HG03457 (cell line): ENCODE data around the gene SIPA1L3.

Source experiments
- ATAC-seq: cut with Tn5 transposase; IDR thresholded peaks from one replicate; pipeline ENCODE4 v1.9.1; 2021; ENCODE audit warnings: moderate number of reproducible peaks; ENCODE audit not compliant: unreplicated experiment

Gene SIPA1L3

DNA sequence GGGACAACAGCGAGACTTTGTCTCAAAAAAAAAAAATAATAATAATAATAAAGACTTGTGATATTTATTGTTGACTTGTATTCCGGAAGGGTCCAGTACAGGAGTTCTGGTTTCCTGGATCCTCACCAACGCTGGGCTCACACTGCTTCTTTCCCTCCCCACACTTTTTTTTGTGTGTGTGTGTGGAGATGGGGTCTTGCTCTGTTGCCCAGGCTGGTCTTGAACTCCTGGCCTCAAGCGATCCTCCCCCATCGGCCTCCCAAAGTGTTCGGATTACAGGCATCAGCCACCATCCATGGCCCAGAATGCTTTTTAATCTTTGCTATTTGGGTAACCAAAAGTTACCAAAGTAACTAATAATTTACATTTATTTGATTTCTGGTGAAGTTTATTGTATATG lies 39.1 kb downstream of the SIPA1L3 start:
- no peak for ATAC-seq

DNA sequence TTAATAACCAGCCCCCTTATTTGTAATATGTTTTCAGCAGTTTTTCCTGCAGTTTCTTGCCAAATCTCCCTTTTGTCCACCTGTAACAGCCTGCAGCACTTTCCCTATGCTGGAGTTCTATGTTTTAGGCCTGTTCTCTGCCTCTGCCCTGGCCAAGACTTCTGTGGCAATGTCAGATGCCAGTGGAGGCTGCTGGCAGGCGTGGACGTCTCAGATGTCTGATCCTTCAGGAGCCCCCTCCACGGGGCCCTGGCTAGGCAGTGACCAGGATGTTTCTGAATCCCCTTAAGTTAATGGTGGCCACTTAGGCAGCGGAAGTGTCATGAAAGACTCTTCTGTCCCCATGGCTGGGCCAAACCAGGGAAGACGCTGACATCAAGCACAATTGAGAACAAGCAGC lies 40.8 kb downstream of the SIPA1L3 start:
- no peak for ATAC-seq

DNA sequence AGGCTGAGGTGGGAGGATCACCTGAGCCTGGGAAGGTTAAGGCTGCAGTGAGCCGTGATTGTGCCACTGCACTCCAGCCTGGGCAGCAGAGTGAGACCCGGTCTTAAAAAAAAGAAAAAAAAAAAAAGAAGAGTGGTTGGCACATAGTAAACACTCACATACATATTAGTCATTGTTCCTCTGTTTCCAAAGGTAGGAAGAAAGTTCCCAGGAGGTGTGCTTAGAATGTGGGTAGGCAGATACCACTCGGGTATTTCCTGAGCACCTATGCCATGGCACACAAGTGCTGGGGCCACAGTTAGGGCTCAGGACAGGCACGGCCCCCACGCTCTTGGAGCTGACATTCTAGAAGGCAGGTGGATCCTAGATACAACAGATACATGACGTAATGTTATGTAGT lies 41.4 kb downstream of the SIPA1L3 start:
- no peak for ATAC-seq

DNA sequence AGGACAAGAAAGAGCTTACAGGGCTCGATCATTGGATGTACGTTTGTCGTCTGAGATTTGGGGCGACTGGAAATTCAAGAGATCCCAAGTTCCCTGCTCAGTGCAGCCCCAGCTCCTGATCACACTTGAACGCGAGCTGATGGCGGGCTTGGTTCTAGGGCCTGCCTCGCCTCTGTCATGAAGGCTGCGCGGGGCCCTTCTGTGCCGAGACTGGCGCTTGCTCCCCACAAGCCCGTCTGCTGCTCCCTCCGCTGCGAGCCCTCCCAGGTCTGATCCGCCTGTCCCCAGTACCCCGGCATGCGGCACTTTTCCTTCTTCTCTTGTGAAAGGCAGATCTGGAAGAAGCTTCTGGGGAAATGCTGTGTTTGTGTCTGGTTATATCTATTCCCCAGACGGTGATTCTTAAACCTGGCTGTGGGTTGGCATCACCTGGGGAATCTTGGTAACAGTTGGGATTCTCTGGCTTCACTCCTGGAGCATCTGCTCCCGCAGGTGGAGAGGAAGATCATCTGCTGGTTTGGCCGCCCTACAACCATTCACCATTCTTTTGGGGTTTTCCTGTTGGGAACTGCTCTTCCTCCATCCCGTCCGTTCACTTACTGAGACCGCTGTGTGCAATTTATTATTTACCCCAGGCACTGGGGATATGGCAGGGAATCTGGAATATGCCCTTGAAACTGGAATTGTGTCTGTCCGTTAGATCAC lies 43.6 kb downstream of the SIPA1L3 start:
- ATAC-seq: no peak

DNA sequence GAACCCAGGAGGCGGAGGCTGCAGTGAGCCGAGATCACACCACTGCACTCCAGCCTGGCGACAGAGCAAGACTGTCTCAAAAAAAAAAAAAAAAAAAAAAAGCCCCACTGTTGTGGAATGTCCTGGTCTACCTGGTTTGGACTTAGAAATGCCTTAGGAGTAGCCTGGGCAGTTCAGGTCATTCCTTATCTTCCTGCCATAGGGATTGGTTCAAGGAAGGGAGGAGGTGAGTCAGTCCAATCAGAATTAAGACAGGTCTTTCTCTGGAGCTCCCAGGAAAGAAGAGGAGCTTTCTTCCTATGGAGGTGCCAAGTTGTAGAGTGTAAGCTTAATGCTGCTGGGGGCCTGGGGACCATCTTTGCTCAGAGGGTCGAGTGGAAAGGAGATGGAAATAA lies 44.8 kb downstream of the SIPA1L3 start:
- no peak for ATAC-seq

DNA sequence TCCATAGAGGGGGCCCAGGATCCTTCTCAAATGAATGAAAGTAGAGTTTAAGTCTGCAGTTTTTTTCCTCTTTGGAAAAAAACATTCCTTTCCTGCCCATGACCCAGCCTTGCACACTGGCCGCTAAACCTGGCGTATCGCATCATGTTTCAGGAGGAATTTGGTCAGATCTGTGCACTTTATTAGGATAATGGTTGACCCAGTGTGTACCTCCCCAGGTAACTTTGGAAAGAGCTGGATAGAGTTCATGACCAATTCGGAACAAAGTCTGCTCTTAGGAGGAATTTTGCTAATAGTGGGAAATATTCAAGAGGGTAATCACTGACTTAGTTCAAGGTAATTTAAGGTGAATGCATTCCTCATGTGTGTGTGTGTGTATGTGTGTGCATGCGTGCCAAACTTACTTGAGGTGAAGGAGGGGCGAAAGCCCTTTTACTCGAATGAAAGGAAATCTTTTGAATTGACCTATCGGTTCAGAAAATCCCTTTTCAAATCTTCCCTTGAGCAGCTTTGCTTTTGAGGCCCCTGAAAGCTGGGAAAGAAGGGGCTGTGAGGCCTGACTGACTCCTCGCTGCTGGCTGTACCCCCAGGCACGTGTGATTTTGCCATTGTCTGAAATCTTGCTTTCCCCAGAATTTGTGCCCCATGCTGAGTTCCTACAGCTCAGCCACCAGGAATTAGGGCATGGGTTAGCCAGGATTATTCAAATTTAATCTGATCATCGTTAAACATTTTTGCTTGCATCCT lies 46.3 kb downstream of the SIPA1L3 start:
- ATAC-seq: no peak

DNA sequence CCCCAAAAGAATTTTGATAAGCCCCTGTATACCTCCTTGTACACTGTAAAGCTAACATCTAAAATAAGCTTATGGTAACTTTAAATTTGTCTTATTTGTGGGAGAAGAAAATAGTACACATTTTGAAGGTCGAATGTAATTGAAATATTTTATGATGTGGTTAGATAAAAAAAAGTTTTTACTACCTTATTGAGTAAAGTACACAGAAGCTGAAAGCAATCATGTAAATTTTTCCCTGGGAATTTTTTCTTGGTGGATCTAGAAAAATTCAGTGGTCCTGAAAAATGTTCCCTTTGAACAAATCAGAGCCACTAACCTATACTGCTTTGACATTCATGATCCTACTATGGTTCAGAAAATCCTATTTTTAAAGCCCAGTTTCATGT lies 46.9 kb downstream of the SIPA1L3 start:
- ATAC-seq: no peak

DNA sequence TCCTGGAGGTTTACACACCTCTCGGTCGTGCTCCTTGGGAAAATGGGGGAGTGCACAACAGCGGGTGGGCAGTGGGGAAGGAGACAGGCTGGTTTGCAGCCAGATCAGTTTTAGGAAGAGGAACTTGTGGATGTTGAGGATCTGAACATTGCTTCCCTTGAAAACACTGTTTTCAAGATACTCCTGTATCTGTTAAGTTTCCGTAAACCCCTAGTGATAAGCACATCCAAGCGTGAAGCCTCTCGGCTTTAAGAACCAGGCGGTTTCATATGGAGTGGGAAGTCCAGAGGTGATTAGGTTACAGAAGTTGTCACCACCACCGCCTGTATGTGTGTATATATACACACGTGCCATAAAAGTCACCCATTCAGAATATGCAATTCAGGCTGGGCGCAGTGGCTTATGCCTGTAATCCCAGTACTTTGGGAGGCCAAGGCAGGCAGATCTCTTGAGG lies 47.4 kb downstream of the SIPA1L3 start:
- ATAC-seq: no peak

DNA sequence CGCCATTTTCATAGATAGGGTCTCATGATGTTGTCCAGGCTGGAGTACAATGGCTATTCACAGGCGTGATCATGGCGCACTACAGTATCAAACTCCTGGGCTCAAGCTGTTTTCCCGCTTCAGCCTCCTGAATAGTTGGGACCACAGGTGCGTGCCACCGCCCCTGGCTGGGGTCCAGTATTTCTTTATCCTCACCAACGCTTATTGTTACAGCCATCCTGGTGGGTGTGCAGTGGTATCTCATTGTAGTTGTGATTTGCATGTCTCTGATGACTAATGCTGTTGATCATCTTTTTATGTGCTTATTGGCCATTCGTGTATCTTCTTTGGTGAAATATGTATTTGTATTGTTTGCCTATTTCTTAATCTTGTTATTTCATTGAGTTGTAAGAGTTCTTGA lies 49.0 kb downstream of the SIPA1L3 start:
- ATAC-seq: no peak

DNA sequence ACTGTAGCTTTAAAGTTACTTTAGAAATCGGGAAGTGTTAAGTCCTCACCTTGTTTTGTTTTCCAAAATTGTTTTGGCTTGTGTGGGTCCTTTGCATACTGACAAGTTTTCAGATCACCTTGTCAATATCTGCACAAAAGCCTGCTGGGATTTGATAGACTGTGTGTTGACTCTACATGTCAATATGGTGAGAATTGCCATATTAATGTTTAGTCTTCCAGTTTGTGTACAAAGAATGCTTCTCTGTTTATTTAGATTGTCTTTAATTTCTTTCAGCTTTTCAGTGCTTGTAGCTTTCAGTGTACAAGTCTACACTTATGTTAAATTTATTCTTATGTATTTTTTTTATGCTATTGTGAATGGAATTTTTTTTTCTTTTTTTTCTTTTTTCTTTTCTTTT lies 50.2 kb downstream of the SIPA1L3 start:
- no peak for ATAC-seq

DNA sequence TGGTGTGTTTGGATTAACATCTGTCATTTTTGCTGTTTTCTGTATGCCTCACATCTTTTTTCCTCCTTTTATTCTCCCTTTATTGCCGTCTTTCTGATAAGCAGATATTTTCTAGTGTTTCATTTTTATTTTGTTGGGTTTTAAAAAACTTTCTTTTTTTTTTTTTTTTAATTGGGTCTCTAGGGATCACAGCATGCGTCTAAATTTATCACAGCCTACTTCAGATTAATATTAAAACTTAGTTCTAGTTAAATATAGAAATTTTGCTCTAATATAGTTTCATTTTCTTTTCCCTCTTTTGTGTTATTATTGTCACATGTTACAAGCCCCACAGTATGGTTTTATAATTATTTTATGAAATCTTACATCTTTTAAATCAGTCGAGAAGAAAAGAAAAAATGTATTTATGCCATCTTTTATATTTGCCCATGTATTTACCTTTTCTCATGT lies 52.7 kb downstream of the SIPA1L3 start:
- no peak for ATAC-seq

DNA sequence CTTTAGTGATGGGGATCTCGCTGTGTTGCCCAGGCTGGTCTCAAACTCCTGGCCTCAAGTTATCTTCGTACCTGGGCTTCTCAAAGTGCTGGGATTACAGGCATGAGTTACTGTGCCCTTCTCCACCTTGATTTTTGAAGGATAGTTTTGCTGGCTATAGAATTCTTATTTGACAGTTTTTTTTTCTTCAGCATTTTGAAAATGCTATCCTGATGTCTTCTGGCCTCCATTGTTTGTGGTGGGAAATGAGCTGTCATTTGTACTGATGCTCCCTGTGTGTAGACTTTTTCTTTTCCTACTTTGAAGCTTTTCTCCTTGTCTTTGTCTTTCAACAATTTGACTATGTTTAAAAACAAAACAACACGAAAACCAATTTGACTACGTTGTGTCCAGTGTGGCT lies 54.2 kb downstream of the SIPA1L3 start:
- ATAC-seq: no peak

DNA sequence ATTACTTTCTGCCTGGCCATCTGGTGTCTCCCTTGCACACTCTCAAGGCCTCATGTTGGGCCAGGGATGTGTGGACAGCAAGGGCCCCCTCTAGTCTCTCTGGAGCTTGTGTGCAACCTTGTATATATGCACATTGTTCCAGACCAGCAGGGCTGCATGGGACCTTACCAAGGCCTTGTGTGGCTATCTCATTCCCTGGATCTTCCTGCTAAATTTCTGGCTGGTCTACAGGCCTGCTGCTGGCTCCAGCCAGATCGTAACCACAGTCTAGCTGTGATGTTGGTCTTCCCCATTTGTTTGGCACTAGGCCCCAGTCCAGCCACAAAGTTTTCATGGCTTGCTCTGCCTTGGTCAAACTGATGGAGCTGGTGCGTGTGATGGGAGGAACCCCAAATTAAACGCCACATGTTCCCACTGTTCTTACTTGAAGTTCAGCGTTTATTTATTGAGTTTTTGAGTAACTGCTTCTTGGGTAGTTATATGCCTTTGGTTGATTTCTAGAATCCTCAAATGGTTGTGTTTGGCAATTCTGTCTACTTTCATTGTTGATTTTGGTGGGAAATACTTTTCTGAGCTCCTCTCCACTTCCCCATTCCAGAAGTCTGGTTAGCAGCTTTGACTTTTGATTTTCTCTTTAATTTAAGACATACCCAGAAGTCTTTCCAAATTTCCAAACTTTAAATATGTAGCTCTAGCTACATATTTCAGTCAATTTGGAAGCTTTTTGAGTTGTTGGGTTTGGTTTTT lies 56.4 kb downstream of the SIPA1L3 start:
- ATAC-seq: no peak

DNA sequence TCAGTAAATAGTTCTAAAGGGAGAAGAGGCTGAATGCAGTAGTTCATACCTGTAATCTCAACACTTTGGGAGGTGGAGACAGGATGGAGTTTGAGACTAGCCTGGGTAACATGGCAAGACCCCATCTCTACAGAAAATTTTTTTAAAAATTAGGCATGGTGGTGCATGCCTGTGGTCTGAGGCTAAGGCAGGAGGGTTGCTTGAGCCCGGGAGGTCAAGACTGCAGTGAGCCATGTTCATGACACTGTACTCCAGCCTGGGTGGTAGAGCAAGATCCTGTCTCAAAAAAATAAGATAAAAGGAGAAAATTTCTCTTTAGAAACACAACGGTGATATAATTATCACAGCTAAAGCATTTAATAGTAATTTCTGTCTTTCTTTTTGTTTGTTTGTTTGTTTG lies 57.1 kb downstream of the SIPA1L3 start:
- no peak for ATAC-seq

DNA sequence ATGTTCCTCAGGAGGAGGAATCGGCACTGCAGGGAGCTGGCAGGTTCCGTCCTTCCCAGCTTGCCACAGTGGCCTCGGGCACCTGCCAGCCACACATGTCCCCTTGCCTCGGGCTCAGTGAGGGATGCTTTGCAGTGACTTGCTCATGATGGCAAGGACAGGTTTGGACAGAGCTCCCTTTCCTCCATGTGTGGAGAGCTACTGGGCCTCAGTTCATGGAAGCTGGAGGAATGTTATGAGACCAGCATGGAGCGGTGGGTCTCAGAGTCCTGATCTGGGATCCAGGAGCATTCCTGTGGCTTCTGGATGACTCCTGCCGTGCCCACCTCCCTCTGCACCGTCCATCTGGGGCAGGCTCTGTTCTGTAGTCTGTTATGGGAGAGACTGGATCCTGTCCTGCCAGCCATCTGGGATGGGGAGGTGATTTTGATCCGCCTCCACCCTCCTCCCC lies 59.2 kb downstream of the SIPA1L3 start:
- no peak for ATAC-seq

DNA sequence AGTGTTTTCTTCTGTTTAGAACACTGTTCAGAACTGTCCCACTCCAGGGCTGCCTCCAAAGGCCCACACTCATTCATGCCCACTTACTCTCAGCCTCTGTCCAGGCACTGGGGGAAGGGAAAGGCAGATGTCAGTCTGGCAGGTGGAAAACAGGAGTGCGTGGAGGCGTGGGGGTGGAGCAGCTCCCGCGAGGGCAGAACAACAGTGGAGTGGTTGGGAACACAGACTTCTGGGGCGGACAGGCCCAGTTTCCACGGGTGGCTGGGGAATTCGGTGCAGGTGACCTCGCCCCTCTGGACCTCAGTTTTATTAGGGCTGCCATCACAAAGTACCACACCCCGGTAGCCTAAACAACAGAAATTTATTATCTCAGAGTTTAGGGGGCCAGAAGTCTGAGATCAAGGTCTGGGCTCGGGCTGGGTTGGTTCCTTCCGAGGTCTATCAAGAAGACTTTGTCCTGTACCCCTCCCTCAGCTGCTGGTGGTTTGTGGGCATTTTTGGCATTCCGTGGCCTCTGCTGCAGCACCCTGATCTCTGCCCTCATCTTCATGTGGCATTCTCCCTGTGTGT lies 59.7 kb downstream of the SIPA1L3 start:
- ATAC-seq: no peak

DNA sequence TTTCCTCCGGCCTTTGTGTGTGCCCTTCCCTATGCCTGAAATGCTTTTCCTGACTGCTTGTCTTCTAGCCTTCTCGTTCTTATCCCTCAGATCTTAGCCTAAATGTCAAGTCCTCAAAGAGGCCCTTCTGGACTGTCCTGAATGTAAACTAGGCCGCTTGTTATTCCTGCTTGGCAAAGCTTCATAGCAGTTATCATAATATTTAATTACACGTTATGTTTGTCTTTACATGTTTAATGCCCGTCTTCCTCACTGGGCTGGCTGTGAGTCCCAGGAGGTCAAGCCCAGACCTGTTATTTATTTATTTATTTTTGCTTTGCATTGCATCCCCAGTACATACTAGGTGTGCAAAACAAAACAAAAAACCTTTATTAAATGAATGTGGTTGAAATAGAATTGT lies 62.7 kb downstream of the SIPA1L3 start:
- no peak for ATAC-seq

DNA sequence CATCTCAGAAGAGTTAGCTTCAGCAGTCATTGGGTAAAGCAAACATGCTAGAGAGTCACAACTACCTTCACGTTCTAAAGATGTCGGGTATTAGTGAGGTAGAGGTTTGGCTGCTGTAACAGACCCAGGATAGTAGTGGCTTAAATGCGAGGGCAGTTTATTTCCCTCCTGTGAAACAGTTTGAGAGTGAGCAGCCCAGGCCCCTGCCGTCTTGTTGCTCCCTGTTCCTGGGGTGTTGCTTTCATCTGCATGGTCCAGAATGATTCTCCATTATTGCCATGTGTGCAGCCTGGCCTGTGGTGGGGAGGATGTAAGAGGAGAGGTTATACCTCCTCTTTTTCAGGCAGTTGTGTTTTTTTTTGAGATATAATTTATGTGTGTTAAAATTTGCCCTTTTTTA lies 63.7 kb downstream of the SIPA1L3 start:
- ATAC-seq: no peak

DNA sequence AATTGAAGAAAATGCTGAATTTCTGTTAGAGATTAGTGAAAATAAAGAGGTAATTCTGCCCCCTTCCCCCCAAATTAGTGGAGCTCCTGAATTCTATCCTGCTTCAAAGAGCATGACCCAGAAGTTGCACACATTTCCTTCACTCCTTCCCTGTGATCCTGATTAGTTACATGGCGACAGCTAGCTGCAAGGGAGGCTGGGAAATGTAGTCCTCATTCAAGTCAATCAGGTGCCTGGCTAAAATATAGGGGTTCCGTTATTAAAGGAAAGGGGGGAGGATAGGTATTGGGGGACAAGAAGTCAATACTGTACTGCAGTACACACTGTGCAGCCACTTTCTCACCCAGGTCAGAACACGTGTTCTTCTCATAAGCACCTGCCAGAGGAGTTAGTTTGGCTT lies 65.8 kb downstream of the SIPA1L3 start:
- ATAC-seq: no peak

DNA sequence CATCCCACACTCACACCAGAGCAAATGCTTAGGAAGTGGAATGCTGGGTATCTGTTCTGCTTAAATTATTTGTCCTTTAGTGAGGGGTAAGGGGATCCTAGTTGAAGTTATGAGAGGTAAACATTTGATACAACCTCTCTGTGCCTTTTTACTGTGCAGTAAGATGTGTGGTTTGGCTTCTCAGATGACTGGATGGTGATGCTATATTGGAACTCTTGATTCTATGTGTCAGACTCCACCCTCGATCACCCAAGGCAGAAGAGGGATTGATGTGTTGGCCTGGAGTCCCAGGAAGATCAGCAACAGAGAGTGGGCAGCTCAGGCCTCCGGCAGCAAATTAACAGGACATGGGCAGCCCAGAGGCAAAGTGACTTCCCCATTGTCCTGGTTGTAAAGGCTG lies 66.7 kb downstream of the SIPA1L3 start:
- ATAC-seq: no peak

DNA sequence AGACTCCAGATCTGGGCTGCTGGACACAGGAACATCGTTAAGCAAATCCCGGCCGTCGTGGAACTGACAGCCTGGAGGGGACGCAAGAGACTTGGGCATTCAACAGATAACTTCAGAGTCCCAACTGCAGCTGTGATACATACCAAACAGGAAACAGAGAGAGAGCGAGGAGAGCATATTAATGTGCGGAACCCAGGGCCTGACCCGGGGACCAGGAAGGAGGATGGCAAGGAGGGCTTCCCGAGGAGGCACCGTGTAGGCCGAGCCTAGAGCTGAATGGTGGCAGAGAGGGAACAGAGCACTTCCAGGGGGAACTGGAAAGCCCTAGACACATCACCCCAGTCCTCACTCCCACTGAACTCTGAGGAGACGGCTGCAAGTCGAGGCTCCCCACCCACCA lies 68.1 kb downstream of the SIPA1L3 start:
- no peak for ATAC-seq
